Sigmoid colon (tissue), 7 donors: ENCODE measurements around the gene GALK1. TPM values are rescaled to one million over a fixed set of nuclear protein-coding genes. Genes with fewer than 3 reads are reported as not detected.

Source experiments
- DNase-seq: peaks from one replicate; pipeline ENCODE4 v3.0.0-alpha.2; 2019
- H3K27ac ChIP-seq, 4 donors: fragments of 200-600 bp; sonication (generic); one replicate each; pipeline ENCODE4 v1.5.1; 2016 to 2019; ENCODE audit warnings: mild to moderate bottlenecking in 1 of 4
- H3K27me3 ChIP-seq, 3 donors: fragments of 200-600 bp; sonication (generic); one replicate each; pipeline ENCODE4 v1.5.1; 2019; ENCODE audit warnings: mild to moderate bottlenecking in 1 of 3
- H3K36me3 ChIP-seq, 4 donors: fragments of 200-600 bp; sonication (generic); one replicate each; pipeline ENCODE4 v1.5.1; 2016 to 2019
- H3K4me1 ChIP-seq, 4 donors: fragments of 200-600 bp; sonication (generic); one replicate each; pipeline ENCODE4 v1.5.1; 2017 to 2019
- H3K4me3 ChIP-seq, 4 donors: fragments of 200-600 bp; sonication (generic); one replicate each; pipeline ENCODE4 v1.5.1; 2017 to 2019; ENCODE audit warnings: mild to moderate bottlenecking in 2 of 4, moderate library complexity in 1 of 4
- H3K9me3 ChIP-seq, 4 donors: fragments of 200-600 bp in 3 of 4; sonication (generic) in 3 of 4; one replicate each; pipeline versions ENCODE4 v1.5.1 to v1.6.1; 2013 to 2019
- CTCF ChIP-seq, 4 experiments: fragments of 450-650 bp in 3 of 4; fragments of 200-600 bp in 1 of 4; IDR thresholded peaks; one replicate each; pipeline ENCODE4 v1.5.1; 2016 to 2019; ENCODE audit warnings: antibody characterized with exemption in 4 of 4, mild to moderate bottlenecking in 3 of 4, moderate library complexity in 2 of 4
- EP300 ChIP-seq, 4 donors: sonication (generic); formaldehyde crosslinking; IDR thresholded peaks; one replicate each; pipeline ENCODE4 v1.6.1; 2017; ENCODE audit warnings: antibody characterized with exemption in 4 of 4
- POLR2A ChIP-seq, 2 donors: fragments of 450-650 bp; IDR thresholded peaks; one replicate each; pipeline ENCODE4 v1.6.1; 2016; ENCODE audit warnings: antibody characterized with exemption in 2 of 2, mild to moderate bottlenecking in 2 of 2, moderate library complexity in 2 of 2
- POLR2AphosphoS5 ChIP-seq, 4 donors: sonication (generic); formaldehyde crosslinking; IDR thresholded peaks; one replicate each; pipeline ENCODE4 v1.6.1; 2017; ENCODE audit warnings: antibody characterized with exemption in 4 of 4
- WGBS, 2 donors: extraction: QIAGEN DNeasy Blood & Tissue Kit; methylation state at CpG; one replicate each; pipeline ENCODE4 v1.1.7; 2013; 5-methylcytosine and 5-hydroxymethylcytosine counted together
- intact Hi-C: fragments of 100-400 bp; cut with DNase I; formaldehyde crosslinking; loops from one replicate; pipeline ENCODE4 v1.15.1; 2023
- polyA plus RNA-seq, 3 donors: library from polyadenylated mRNA; stranded (reverse); fragments of 200-250 nt; gene quantifications; one replicate each; pipeline ENCODE4 v1.2.3, GENCODE V29; 2013
- total RNA-seq, 4 donors: library from RNA; depleted of rRNA; stranded (reverse); fragments of >200 nt; gene quantifications; one replicate each; pipeline ENCODE4 v1.1.0, GENCODE V29; 2016
- donor health status: healthy with polysubstance abuse.
- donor health status: Bipolar disorder and iron deficiency.
- donor health status: healthy.

GALK1 gene
- total and polyA plus RNA-seq, 7 donors, result 14.3 to 28.2 (median 19.4) TPM

GRCh38 chr17:75785016-75785890, 20.3 kb upstream of the GALK1 start:
- H3K27ac ChIP-seq, result peak overlapping the region; percentile 95 to 99 (median 97)
- peak overlapping the region; percentile 74 to 85 (median 78) for H3K4me3 ChIP-seq
- peaks cover 0 to 46% (median 33%) of the 10 kb centered on the region in 4 donors for H3K4me1 ChIP-seq
- WGBS, 2 donors, result 15 to 32% methylated on average over 43 of the region's 43 CpGs
- H3K27me3 ChIP-seq, result no peaks in the 10 kb centered on the region
- TF ChIP-seq EP300 (IDR thresholded peaks at IDR 0.05) (peak; percentile 93 to 99 (median 98)), POLR2A (IDR thresholded peaks at IDR 0.05) (peak; percentile 67 to 81), CTCF (IDR thresholded peaks at IDR 0.05) (no peak), POLR2AphosphoS5 (IDR thresholded peaks at IDR 0.05) (peak; percentile 92 to 96 (median 94))
- no peaks in the 10 kb centered on the region for H3K36me3 ChIP-seq
- no peaks in the 10 kb centered on the region for H3K9me3 ChIP-seq
- intact Hi-C loops, result loop anchor here (1.0 to 2.0 kb wide), 2 partner anchors 42 to 70 kb away; partner anchors contain the start of gene WBP2
- peak; percentile 96 for DNase-seq

- Histone ChIP-seq H3K27ac (peak within 1 kb of the TSS; percentile 95 to 99 (median 97)), H3K4me3 (peak within 1 kb of the TSS; percentile 74 to 85 (median 78)), H3K9me3 (no peaks in the 10 kb centered on the region), H3K36me3 (no peaks in the 10 kb centered on the region), H3K4me1 (peaks cover 0 to 49% (median 33%) of the 10 kb centered on the region in 4 donors), H3K27me3 (no peaks in the 10 kb centered on the region)
- peak; percentile 100 for DNase-seq
- intact Hi-C loops, result loop anchor here (1.0 to 5.0 kb wide), 3 partner anchors 43 to 93 kb away; partner anchors contain the start of genes TRIM47 and WBP2
- TF ChIP-seq POLR2A (IDR thresholded peaks at IDR 0.05) (peak; percentile 43 to 76), EP300 (IDR thresholded peaks at IDR 0.05) (peak in 1 of 4 donors; percentile 81), CTCF (IDR thresholded peaks at IDR 0.05) (no peak), POLR2AphosphoS5 (IDR thresholded peaks at IDR 0.05) (peak; percentile 89 to 94 (median 92))
- WGBS, 2 donors, result 0% methylated on average over 45 of the region's 45 CpGs
These were observed 19.6 kb upstream of the GALK1 start, which contains the start of gene UNK for GRCh38 chr17:75784473-75785015. TSS of gene UNK (plus strand) at chr17:75784806. CDS start at chr17:75784881, 75 bp downstream.

GRCh38 chr17:75783803-75784472, 18.9 kb upstream of the GALK1 start:
- Histone ChIP-seq H3K9me3 (no peaks in the 10 kb centered on the region), H3K4me1 (peaks cover 0 to 49% (median 33%) of the 10 kb centered on the region in 4 donors), H3K4me3 (peak overlapping the region; percentile 20 to 80 (median 74)), H3K27ac (peak overlapping the region; percentile 95 to 99 (median 97)), H3K27me3 (no peaks in the 10 kb centered on the region), H3K36me3 (peaks cover 2 to 4% (median 3%) of the 10 kb centered on the region in 4 donors)
- no peak for TF ChIP-seq POLR2A (IDR thresholded peaks at IDR 0.05)
- 62 to 66% methylated on average over 20 of the region's 20 CpGs for WGBS, 2 donors
- intact Hi-C loops, result loop anchor here (2.0 to 5.0 kb wide), 2 partner anchors 71 to 93 kb away; partner anchors contain the start of genes TRIM47 and WBP2
- peak; percentile 75 for DNase-seq

DNA sequence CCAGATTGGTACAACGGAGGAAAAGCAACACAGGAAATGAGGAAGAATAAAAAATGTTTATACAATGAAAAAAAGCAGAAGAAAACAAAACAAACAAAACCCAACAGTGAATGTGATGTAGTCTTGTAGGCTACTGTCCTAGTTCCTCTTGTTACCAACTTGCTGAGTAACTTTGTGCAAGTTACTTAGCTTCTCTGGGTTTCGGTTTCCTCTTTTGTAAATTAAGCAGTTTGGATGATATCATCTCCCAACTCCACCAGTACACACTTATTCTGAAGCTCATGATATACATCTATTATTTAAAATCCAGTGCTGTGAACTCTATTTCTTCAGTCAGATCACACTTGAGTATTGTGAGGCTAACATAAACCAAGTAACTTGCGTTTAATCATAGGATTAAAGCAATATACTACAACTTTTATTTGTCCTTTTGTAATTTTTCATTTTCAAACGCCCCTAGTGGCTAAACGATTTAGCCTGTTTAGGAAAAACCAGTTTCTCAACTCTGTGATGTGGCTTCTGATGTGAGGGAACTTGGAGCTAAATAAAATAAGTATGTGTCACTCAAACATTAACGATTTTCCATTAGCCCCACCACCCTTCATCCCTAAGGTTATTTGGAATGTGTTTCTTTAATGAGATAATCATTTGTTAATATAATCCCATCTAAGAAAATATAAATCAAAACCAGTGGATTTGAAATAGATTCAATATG, 18.2 kb upstream of the GALK1 start:
- WGBS, 2 donors, result 3% methylated on average over 6 of the region's 6 CpGs
- Histone ChIP-seq H3K9me3 (no peaks in the 10 kb centered on the region), H3K4me3 (no peak overlapping the region), H3K27me3 (no peaks in the 10 kb centered on the region), H3K36me3 (peaks cover 8 to 11% (median 9%) of the 10 kb centered on the region in 4 donors), H3K4me1 (peaks cover 0 to 49% (median 35%) of the 10 kb centered on the region in 4 donors), H3K27ac (peak overlapping the region; percentile 95 to 99 (median 97))
- intact Hi-C loops, result loop anchor here (5.0 kb wide), 1 partner anchor 94 kb away; the partner anchor contains the start of gene TRIM47
- peak in 3 of 4 experiments; percentile 62 to 84 (median 73) for TF ChIP-seq CTCF (IDR thresholded peaks at IDR 0.05)
- no peak for TF ChIP-seq EP300 (IDR thresholded peaks at IDR 0.05)
- DNase-seq, result no peak
